ENCODE data around the gene TCOF1. TPM values are rescaled to one million over a fixed set of nuclear protein-coding genes. Genes with fewer than 3 reads are reported as not detected.
A peak's percentile ranks its signal among the peaks of the same experiment; 100 is the strongest.

Gene TCOF1
- total RNA-seq, 1 experiment from 2014 or later: 92.9 TPM

- peak; percentile 66 for DNase-seq (ENCODE audit: low read depth)
These were observed 6.8 kb upstream of the TCOF1 start for GRCh38 chr5:150350524-150351344.

- no peak for DNase-seq (ENCODE audit: low read depth)
These were observed 5.1 kb upstream of the TCOF1 start for GRCh38 chr5:150352244-150353031.

GRCh38 chr5:150353032-150353675 lies 4.3 kb upstream of the TCOF1 start:
- no peak for DNase-seq (ENCODE audit: low read depth)

GRCh38 chr5:150355791-150356190 lies 1.7 kb upstream of the TCOF1 start:
- no peak for DNase-seq (ENCODE audit: low read depth)

- DNase-seq (ENCODE audit: low read depth): no peak
These were observed 762 bp upstream of the TCOF1 start for GRCh38 chr5:150356575-150357294.

GRCh38 chr5:150358261-150359095 lies 981 bp downstream of the TCOF1 start:
- no peak for DNase-seq (ENCODE audit: low read depth)

- DNase-seq (ENCODE audit: low read depth): no peak
These were observed 3.8 kb downstream of the TCOF1 start for GRCh38 chr5:150361301-150361700.

- DNase-seq (ENCODE audit: low read depth): no peak
These were observed 5.7 kb downstream of the TCOF1 start for GRCh38 chr5:150363185-150363584.

GRCh38 chr5:150364004-150364403 lies 6.5 kb downstream of the TCOF1 start:
- DNase-seq (ENCODE audit: low read depth): no peak

- no peak for DNase-seq (ENCODE audit: low read depth)
These were observed 11.0 kb downstream of the TCOF1 start for GRCh38 chr5:150368526-150368925.

GRCh38 chr5:150372639-150373038 lies 15.1 kb downstream of the TCOF1 start:
- no peak for DNase-seq (ENCODE audit: low read depth)

GRCh38 chr5:150374651-150375050 lies 17.2 kb downstream of the TCOF1 start:
- DNase-seq (ENCODE audit: low read depth): no peak

GRCh38 chr5:150376799-150377771 lies 19.6 kb downstream of the TCOF1 start:
- DNase-seq (ENCODE audit: low read depth): peak; percentile 38

GRCh38 chr5:150377964-150378694 lies 20.6 kb downstream of the TCOF1 start:
- DNase-seq (ENCODE audit: low read depth): peak; percentile 37

- DNase-seq (ENCODE audit: low read depth): no peak
These were observed 27.2 kb downstream of the TCOF1 start for GRCh38 chr5:150384701-150385100.

GRCh38 chr5:150386024-150386855 lies 28.7 kb downstream of the TCOF1 start:
- DNase-seq (ENCODE audit: low read depth): no peak

GRCh38 chr5:150389531-150390266 lies 32.2 kb downstream of the TCOF1 start:
- DNase-seq (ENCODE audit: low read depth): no peak
